Measurements from ENCODE around the gene FASTKD1. TPM values are rescaled to one million over a fixed set of nuclear protein-coding genes. Genes with fewer than 3 reads are reported as not detected.

FASTKD1 gene, protein sequence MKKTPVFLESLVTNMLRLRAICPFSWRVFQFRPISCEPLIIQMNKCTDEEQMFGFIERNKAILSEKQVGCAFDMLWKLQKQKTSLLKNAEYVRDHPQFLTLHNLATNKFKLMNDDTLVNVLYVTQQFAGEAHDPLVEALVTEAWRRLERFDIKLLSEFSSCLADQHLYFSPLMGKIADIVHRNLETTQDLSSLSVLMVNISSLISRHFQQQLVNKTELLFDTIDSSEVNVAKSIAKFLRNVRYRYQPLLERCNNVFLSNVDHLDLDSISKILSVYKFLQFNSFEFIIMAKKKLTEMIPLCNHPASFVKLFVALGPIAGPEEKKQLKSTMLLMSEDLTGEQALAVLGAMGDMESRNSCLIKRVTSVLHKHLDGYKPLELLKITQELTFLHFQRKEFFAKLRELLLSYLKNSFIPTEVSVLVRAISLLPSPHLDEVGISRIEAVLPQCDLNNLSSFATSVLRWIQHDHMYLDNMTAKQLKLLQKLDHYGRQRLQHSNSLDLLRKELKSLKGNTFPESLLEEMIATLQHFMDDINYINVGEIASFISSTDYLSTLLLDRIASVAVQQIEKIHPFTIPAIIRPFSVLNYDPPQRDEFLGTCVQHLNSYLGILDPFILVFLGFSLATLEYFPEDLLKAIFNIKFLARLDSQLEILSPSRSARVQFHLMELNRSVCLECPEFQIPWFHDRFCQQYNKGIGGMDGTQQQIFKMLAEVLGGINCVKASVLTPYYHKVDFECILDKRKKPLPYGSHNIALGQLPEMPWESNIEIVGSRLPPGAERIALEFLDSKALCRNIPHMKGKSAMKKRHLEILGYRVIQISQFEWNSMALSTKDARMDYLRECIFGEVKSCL
- 28.1 and 31.0 TPM in 2 replicates for total RNA-seq
- total RNA-seq (2013), result 39.8 TPM
- 8.5 and 13.2 TPM in 2 replicates for polyA plus RNA-seq
- 5.7 and 7.8 TPM in 2 replicates for polyA minus RNA-seq

GRCh38 chr2:169573160-169573973, at the start of gene FASTKD1:
Gene FASTKD1, minus strand, starts transcription at chr2:169573865. Its CDS starts 1,836 bp downstream, at chr2:169572029.
- Histone ChIP-seq H3K36me3 (replicated peaks in 1 of 2; ENCODE audit: control extremely low read depth in 1 of 2, control insufficient read depth in 1 of 2, extremely low read depth in 1 of 2, insufficient read depth in 2 of 2, low read length in 1 of 2) (no peaks in the 10 kb centered on the region), H2AFZ (ENCODE audit: insufficient read depth, low read depth, low read length, poor library complexity, severe bottlenecking) (peak within 1 kb of the TSS; percentile 98), H3K4me2 (replicated peaks; ENCODE audit: low read depth, low read length, poor library complexity, severe bottlenecking) (peak within 1 kb of the TSS; percentile 75), H3K27ac (ENCODE audit: low read length in 2 of 2) (peak within 1 kb of the TSS; percentile 75 to 84), H3K4me3 (ENCODE audit: control extremely low read depth in 1 of 5, extremely low read depth in 1 of 5, insufficient read depth in 1 of 5, low read depth in 2 of 5, low read length in 4 of 5) (peak within 1 kb of the TSS; percentile 74 to 99 (median 89)), H4K20me1 (ENCODE audit: control insufficient read depth, insufficient read depth, low read length, poor library complexity, severe bottlenecking) (no peaks in the 10 kb centered on the region), H3K9ac (ENCODE audit: low read length) (peak within 1 kb of the TSS; percentile 90), H3K27me3 (replicated peaks in 1 of 4; ENCODE audit: control extremely low read depth in 1 of 4, control insufficient read depth in 3 of 4, insufficient read depth in 4 of 4, low read length in 3 of 4) (no peaks in the 10 kb centered on the region), H3K79me2 (ENCODE audit: control insufficient read depth, insufficient read depth, low read length) (peaks cover 35% of the 10 kb centered on the region), H3K9me3 (ENCODE audit: control extremely low read depth in 1 of 3, control insufficient read depth in 2 of 3, insufficient read depth in 1 of 3, low read length in 2 of 3) (no peaks in the 10 kb centered on the region), H3K4me1 (ENCODE audit: control insufficient read depth in 2 of 2, insufficient read depth in 2 of 2, low read length in 2 of 2) (peaks cover 5 to 6% of the 10 kb centered on the region in 2 donors)
- intact Hi-C loops (cut with micrococcal nuclease), result loop anchor here (1.0 to 10.0 kb wide), 5 partner anchors 11 to 1861 kb away; partner anchors contain the start of genes CFAP210, DCAF17, METTL8 and PHOSPHO2
- CTCF ChIA-PET, result interaction anchor here (0.7 to 2.3 kb wide), 3 partner anchors 11 to 255 kb away, joined by 3 to 14 read pairs (median 3); partner anchors contain the start of gene PPIG
- POLR2A ChIA-PET, result interaction anchor here (2.0 kb wide), 1 partner anchor 11 kb away, joined by 16 read pairs; the partner anchor contains the start of gene PPIG
- peaks cover 14% of the 10 kb centered on the region for H3K4me1 Mint-ChIP-seq
- H3K4me3 Mint-ChIP-seq, result peak within 1 kb of the TSS; percentile 96
- no peaks in the 10 kb centered on the region for H3K27me3 Mint-ChIP-seq
- peak within 1 kb of the TSS; percentile 88 for H3K27ac Mint-ChIP-seq
- TF ChIP-seq EZH2 (IDR thresholded peaks at IDR 0.05; ENCODE audit: borderline replicate concordance, insufficient read depth, low read depth, low read length, poor library complexity, severe bottlenecking), result no peak
- TF ChIP-seq, protein P1, sequence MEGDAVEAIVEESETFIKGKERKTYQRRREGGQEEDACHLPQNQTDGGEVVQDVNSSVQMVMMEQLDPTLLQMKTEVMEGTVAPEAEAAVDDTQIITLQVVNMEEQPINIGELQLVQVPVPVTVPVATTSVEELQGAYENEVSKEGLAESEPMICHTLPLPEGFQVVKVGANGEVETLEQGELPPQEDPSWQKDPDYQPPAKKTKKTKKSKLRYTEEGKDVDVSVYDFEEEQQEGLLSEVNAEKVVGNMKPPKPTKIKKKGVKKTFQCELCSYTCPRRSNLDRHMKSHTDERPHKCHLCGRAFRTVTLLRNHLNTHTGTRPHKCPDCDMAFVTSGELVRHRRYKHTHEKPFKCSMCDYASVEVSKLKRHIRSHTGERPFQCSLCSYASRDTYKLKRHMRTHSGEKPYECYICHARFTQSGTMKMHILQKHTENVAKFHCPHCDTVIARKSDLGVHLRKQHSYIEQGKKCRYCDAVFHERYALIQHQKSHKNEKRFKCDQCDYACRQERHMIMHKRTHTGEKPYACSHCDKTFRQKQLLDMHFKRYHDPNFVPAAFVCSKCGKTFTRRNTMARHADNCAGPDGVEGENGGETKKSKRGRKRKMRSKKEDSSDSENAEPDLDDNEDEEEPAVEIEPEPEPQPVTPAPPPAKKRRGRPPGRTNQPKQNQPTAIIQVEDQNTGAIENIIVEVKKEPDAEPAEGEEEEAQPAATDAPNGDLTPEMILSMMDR (IDR thresholded peaks at IDR 0.05), result no peak
- peak; percentile 90 for DNase-seq
- H3K9me3 Mint-ChIP-seq (ENCODE audit: insufficient read depth), result no peaks in the 10 kb centered on the region
- under 1% methylated on average over 31 of the region's 33 CpGs for WGBS (ENCODE audit: insufficient coverage)
- peak; percentile 100 for ATAC-seq (ENCODE audit: low read depth)

Measured in B cell (primary cell).